ENCODE results near the gene CYP4A22.
"Not testable (repeated sequence)": the region's sequence is repeated elsewhere in the genome, so short reads cannot be mapped to it uniquely, and the experiment has no call there.

The CYP4A22 gene

DNA sequence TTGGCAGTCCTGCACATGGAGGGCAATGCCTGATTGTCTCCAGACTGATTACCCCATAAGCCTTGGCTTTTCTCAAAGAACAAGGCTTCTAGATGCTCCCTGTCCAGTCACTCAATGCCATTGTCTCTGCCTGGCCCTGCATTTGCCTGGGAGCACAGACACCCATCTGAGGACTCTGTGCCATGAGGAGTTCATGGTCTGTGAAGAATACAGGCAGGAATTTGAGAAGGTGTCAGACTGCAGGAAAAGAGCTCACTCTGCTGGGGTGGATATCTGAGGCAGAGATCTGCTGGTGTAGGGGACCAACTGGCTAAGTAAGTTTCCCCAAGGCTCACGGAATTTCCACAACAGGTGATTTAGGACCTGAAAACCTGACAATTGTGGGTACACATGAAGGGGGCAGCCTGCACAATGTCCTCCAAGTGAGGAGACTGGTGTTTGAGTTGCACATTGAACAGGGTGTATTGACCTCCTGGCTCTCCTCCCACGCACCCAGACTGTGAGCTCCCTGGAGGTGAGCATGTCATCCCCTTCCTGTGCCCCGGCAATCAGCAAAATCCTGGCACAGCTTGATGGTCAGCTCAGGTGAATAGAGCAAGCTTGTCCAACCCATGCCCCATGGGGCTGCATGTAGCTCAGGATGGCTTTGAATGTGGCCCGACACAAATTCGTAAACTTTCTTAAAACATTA, 829 bp downstream of the CYP4A22 start:
- H3K27ac ChIP-seq, result no peak overlapping the region
- no peaks in the 10 kb centered on the region for H3K4me1 ChIP-seq (ENCODE audit: control insufficient read depth in 1 of 2, insufficient read depth in 1 of 2, low read depth in 1 of 2, low read length in 1 of 2)
- TF ChIP-seq, protein P1, sequence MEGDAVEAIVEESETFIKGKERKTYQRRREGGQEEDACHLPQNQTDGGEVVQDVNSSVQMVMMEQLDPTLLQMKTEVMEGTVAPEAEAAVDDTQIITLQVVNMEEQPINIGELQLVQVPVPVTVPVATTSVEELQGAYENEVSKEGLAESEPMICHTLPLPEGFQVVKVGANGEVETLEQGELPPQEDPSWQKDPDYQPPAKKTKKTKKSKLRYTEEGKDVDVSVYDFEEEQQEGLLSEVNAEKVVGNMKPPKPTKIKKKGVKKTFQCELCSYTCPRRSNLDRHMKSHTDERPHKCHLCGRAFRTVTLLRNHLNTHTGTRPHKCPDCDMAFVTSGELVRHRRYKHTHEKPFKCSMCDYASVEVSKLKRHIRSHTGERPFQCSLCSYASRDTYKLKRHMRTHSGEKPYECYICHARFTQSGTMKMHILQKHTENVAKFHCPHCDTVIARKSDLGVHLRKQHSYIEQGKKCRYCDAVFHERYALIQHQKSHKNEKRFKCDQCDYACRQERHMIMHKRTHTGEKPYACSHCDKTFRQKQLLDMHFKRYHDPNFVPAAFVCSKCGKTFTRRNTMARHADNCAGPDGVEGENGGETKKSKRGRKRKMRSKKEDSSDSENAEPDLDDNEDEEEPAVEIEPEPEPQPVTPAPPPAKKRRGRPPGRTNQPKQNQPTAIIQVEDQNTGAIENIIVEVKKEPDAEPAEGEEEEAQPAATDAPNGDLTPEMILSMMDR (IDR thresholded peaks at IDR 0.05), result no peak
- H3K9me3 ChIP-seq, result no peaks in the 10 kb centered on the region
- no peak overlapping the region for H3K4me3 ChIP-seq (ENCODE audit: low read depth in 1 of 2, low read length in 1 of 2)
- H3K36me3 ChIP-seq, result no peaks in the 10 kb centered on the region
- no peaks in the 10 kb centered on the region for H3K27me3 ChIP-seq

- not testable (repeated sequence) for H3K4me3 ChIP-seq (ENCODE audit: low read depth in 1 of 2, low read length in 1 of 2); H3K4me1 ChIP-seq (ENCODE audit: control insufficient read depth in 1 of 2, insufficient read depth in 1 of 2, low read depth in 1 of 2, low read length in 1 of 2); H3K27ac ChIP-seq; H3K9me3 ChIP-seq; H3K36me3 ChIP-seq; H3K27me3 ChIP-seq
These were observed 3.1 kb downstream of the CYP4A22 start for GRCh38 chr1:47140358-47140757.

GRCh38 chr1:47143654-47144053, 6.4 kb downstream of the CYP4A22 start:
- not testable (repeated sequence) for H3K4me1 ChIP-seq (ENCODE audit: control insufficient read depth in 1 of 2, insufficient read depth in 1 of 2, low read depth in 1 of 2, low read length in 1 of 2); H3K9me3 ChIP-seq; H3K27me3 ChIP-seq; H3K27ac ChIP-seq; H3K4me3 ChIP-seq (ENCODE audit: low read depth in 1 of 2, low read length in 1 of 2); H3K36me3 ChIP-seq

GRCh38 chr1:47146495-47146894, 9.3 kb downstream of the CYP4A22 start:
- H3K27ac ChIP-seq; H3K4me1 ChIP-seq (ENCODE audit: control insufficient read depth in 1 of 2, insufficient read depth in 1 of 2, low read depth in 1 of 2, low read length in 1 of 2); H3K36me3 ChIP-seq: not testable (repeated sequence)

GRCh38 chr1:47147047-47147785, 10.0 kb downstream of the CYP4A22 start:
- Histone ChIP-seq H3K27me3 (no peaks in the 10 kb centered on the region), H3K27ac (no peak overlapping the region), H3K4me1 (ENCODE audit: control insufficient read depth in 1 of 2, insufficient read depth in 1 of 2, low read depth in 1 of 2, low read length in 1 of 2) (no peaks in the 10 kb centered on the region), H3K36me3 (no peaks in the 10 kb centered on the region), H3K4me3 (ENCODE audit: low read depth in 1 of 2, low read length in 1 of 2) (no peak overlapping the region), H3K9me3 (no peaks in the 10 kb centered on the region)
- TF ChIP-seq, protein P1 (IDR thresholded peaks at IDR 0.05), result no peak

More at GRCh38 chr1:47146495-47146894, 9.3 kb downstream of the CYP4A22 start:
- H3K9me3 ChIP-seq; H3K27me3 ChIP-seq; H3K4me3 ChIP-seq (ENCODE audit: low read depth in 1 of 2, low read length in 1 of 2): not testable (repeated sequence)

GRCh38 chr1:47149162-47149561, 11.9 kb downstream of the CYP4A22 start:
- not testable (repeated sequence) for H3K27me3 ChIP-seq; H3K27ac ChIP-seq; H3K4me3 ChIP-seq (ENCODE audit: low read depth in 1 of 2, low read length in 1 of 2)

DNA sequence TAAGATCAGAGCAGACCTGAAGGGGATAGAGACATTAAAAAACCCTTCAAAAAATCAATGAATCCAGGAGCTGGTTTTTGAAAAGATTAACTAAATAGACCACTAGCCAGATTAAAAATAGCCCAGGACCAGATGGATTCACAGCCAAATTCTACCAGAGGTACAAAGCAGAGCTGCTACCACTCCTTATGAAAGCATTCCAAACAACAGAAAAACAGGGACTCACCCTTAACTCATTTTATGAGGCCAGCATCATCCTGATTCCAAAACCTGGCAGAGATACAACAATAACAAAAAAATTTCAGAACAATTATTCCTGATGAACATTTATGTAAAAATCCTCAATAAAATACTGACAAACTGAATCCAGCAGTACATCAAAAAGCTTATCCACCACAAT, 19.2 kb downstream of the CYP4A22 start:
- not testable (repeated sequence) for H3K27ac ChIP-seq; H3K9me3 ChIP-seq; H3K36me3 ChIP-seq; H3K4me1 ChIP-seq (ENCODE audit: control insufficient read depth in 1 of 2, insufficient read depth in 1 of 2, low read depth in 1 of 2, low read length in 1 of 2); H3K27me3 ChIP-seq; H3K4me3 ChIP-seq (ENCODE audit: low read depth in 1 of 2, low read length in 1 of 2)

More at GRCh38 chr1:47149162-47149561, 11.9 kb downstream of the CYP4A22 start:
- not testable (repeated sequence) for H3K36me3 ChIP-seq; H3K4me1 ChIP-seq (ENCODE audit: control insufficient read depth in 1 of 2, insufficient read depth in 1 of 2, low read depth in 1 of 2, low read length in 1 of 2); H3K9me3 ChIP-seq

- H3K36me3 ChIP-seq; H3K27me3 ChIP-seq; H3K4me3 ChIP-seq (ENCODE audit: low read depth in 1 of 2, low read length in 1 of 2); H3K4me1 ChIP-seq (ENCODE audit: control insufficient read depth in 1 of 2, insufficient read depth in 1 of 2, low read depth in 1 of 2, low read length in 1 of 2); H3K9me3 ChIP-seq; H3K27ac ChIP-seq: not testable (repeated sequence)
These were observed 20.7 kb downstream of the CYP4A22 start for GRCh38 chr1:47157957-47158356.

Data from neutrophil (primary cell).